ENCODE measurements around the gene ITGA11. TPM values are rescaled to one million over a fixed set of nuclear protein-coding genes. Genes with fewer than 3 reads are reported as not detected.

ITGA11 gene
- total and polyA plus RNA-seq, 2 of the 4 experiments (the other 2 are of a cell fraction) = 4.1 to 6.6 TPM

DNA sequence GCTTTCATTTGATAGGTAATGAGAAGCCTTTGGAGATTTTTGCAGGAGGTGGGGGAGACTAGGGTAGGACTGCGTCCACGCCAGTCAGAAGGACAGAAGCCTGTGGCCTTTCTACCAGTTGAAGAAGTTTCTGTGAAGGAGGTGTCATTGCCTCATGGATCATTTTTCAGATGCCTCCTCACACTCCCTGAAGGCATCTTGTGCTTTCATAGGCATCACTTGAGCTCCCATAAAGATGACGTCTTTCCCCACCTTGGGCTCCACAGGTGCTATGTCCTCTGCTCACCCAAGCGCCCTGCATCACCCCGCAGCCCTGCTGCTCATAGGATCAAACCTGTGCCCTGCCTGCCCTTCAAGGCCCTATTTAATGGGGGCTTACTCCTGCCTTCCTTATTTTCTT, 7.5 kb upstream of the ITGA11 start:
- POLR2A ChIA-PET (ENCODE audit: unreplicated experiment) = no interaction called here
- 82% methylated on average over 3 of the region's 5 CpGs; no CpG with 5 or more reads in 1 of the 2 experiments for WGBS, 2 experiments (ENCODE audit: extremely low coverage in 2 of 2, insufficient read length in 1 of 2)
- intact Hi-C loops (cut with micrococcal nuclease) (no loop called here), dilution Hi-C loops (cut with HindIII; ENCODE audit: low sequenced_read_pairs, unreplicated experiment) (no loop called here), in situ Hi-C loops (cut with MboI; ENCODE audit: low sequenced_read_pairs) (no loop called here)
- H4K91ac ChIP-seq (ENCODE audit: insufficient read depth, low read depth, low read length) = no peak overlapping the region
- H2BK20ac ChIP-seq (ENCODE audit: low read depth, low read length) = no peak overlapping the region
- H3K9me3 ChIP-seq (ENCODE audit: control insufficient read depth, insufficient read depth, low read length) = no peaks in the 10 kb centered on the region
- TF ChIP-seq CEBPB (IDR thresholded peaks at IDR 0.05; ENCODE audit: low read depth, low read length) = no peak
- no peak for TF ChIP-seq RAD21 (IDR thresholded peaks at IDR 0.05; ENCODE audit: low read length)
- TF ChIP-seq, protein P1, sequence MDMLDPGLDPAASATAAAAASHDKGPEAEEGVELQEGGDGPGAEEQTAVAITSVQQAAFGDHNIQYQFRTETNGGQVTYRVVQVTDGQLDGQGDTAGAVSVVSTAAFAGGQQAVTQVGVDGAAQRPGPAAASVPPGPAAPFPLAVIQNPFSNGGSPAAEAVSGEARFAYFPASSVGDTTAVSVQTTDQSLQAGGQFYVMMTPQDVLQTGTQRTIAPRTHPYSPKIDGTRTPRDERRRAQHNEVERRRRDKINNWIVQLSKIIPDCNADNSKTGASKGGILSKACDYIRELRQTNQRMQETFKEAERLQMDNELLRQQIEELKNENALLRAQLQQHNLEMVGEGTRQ (IDR thresholded peaks at IDR 0.05; ENCODE audit: low read depth, low read length) = no peak
- TF ChIP-seq POLR2A (IDR thresholded peaks at IDR 0.05; ENCODE audit: low read depth, low read length) = no peak
- H3K36me3 ChIP-seq (ENCODE audit: control insufficient read depth, insufficient read depth, low read length) = no peaks in the 10 kb centered on the region
- no TSS peak for BruUV-seq (replicated peaks)
- H2BK120ac ChIP-seq (ENCODE audit: low read depth, low read length) = no peak overlapping the region
- H3K18ac ChIP-seq (ENCODE audit: low read depth, low read length) = no peak overlapping the region
- H2AFZ ChIP-seq (replicated peaks; ENCODE audit: low read length, poor library complexity) = no peak overlapping the region
- H3K4ac ChIP-seq (ENCODE audit: low read depth, low read length) = no peak overlapping the region
- H3K4me2 ChIP-seq (ENCODE audit: low read depth, low read length) = no peak overlapping the region
- H2AK5ac ChIP-seq (ENCODE audit: low read depth, low read length) = peak overlapping the region; percentile 63
- H4K5ac ChIP-seq (ENCODE audit: low read depth, low read length) = no peak overlapping the region; the same call in 1 of the 2 replicates
- no peak overlapping the region; the same call in 1 of the 2 replicates for H3K14ac ChIP-seq (replicated peaks; ENCODE audit: low read depth, low read length)
- no peak overlapping the region for H3K23ac ChIP-seq (ENCODE audit: low read depth, low read length)
- no peak overlapping the region for H2AK9ac ChIP-seq (replicated peaks; ENCODE audit: low read depth, low read length, poor library complexity)
- peaks cover 15% of the 10 kb centered on the region for H3K4me1 ChIP-seq (ENCODE audit: control insufficient read depth, insufficient read depth, low read length)
- peaks cover 24% of the 10 kb centered on the region for H3K27me3 ChIP-seq (ENCODE audit: control insufficient read depth, insufficient read depth, low read length)
- H3K79me1 ChIP-seq (ENCODE audit: low read depth in 1 of 2, low read length in 2 of 2) = no peaks in the 10 kb centered on the region
- H3K27ac ChIP-seq (ENCODE audit: insufficient read depth, low read length) = no peak overlapping the region
- H3K9me1 ChIP-seq (ENCODE audit: insufficient read depth, low read length) = peaks cover 22% of the 10 kb centered on the region
- H3K4me3 ChIP-seq (ENCODE audit: insufficient read depth, low read depth, low read length) = no peak overlapping the region
- no peak overlapping the region for H3K56ac ChIP-seq (ENCODE audit: extremely low read depth, insufficient read depth, low read length)
- ATAC-seq (ENCODE audit: low read depth) = no peak
- DNase-seq = no peak
- peak overlapping the region; percentile 47; the same call in 1 of the 3 replicates for H2BK15ac ChIP-seq (ENCODE audit: low read depth, low read length)
- H4K20me1 ChIP-seq (ENCODE audit: insufficient read depth, low read length) = no peaks in the 10 kb centered on the region
- no peak overlapping the region for H2BK5ac ChIP-seq (ENCODE audit: low read depth, low read length, poor library complexity, severe bottlenecking)
- CTCF ChIA-PET = no interaction called here
- H3K9ac ChIP-seq (ENCODE audit: low read depth, low read length) = no peak overlapping the region
- H4K8ac ChIP-seq (ENCODE audit: low read depth in 2 of 2, low read length in 2 of 2) = no peak overlapping the region

Measured in IMR-90 (cell line).